ENCODE results near the gene MST1. TPM values are rescaled to one million over a fixed set of nuclear protein-coding genes. Genes with fewer than 3 reads are reported as not detected.

The MST1 gene
- total and polyA plus RNA-seq, 2 of the 8 experiments (the other 6 are each of a cell fraction or from before 2014, with no cell fraction given), result 6.2 to 9.5 TPM

GRCh38 chr3:49721596-49721895, 32.3 kb upstream of the MST1 start (continued):
- TF ChIP-seq CHD7 (IDR thresholded peaks at IDR 0.05; ENCODE audit: insufficient replicate concordance, low read length), result no peak
- no peak for TF ChIP-seq NRF1 (IDR thresholded peaks at IDR 0.05; ENCODE audit: low read depth, low read length)
